WI38 (cell line): Measurements from ENCODE around the gene PDSS2.
"Not testable (repeated sequence)": the region's sequence is repeated elsewhere in the genome, so short reads cannot be mapped to it uniquely, and the experiment has no call there.

Experiments used
- H3K4me3 ChIP-seq: 2 replicates; pipeline ENCODE4 v1.5.1; 2011; ENCODE audit warnings: low read depth, mild to moderate bottlenecking, control low read depth, low read length
- TF ChIP-seq, protein P1 (sequence below): IDR thresholded peaks from 2 replicates; pipeline ENCODE4 v1.5.1; 2012; ENCODE audit warnings: low read depth, mild to moderate bottlenecking, control low read depth, low read length

Gene PDSS2

GRCh38 chr6:107185391-107185970 lies 273.9 kb downstream of the PDSS2 start:
- H3K4me3 ChIP-seq: no peak overlapping the region
- TF ChIP-seq, protein P1, sequence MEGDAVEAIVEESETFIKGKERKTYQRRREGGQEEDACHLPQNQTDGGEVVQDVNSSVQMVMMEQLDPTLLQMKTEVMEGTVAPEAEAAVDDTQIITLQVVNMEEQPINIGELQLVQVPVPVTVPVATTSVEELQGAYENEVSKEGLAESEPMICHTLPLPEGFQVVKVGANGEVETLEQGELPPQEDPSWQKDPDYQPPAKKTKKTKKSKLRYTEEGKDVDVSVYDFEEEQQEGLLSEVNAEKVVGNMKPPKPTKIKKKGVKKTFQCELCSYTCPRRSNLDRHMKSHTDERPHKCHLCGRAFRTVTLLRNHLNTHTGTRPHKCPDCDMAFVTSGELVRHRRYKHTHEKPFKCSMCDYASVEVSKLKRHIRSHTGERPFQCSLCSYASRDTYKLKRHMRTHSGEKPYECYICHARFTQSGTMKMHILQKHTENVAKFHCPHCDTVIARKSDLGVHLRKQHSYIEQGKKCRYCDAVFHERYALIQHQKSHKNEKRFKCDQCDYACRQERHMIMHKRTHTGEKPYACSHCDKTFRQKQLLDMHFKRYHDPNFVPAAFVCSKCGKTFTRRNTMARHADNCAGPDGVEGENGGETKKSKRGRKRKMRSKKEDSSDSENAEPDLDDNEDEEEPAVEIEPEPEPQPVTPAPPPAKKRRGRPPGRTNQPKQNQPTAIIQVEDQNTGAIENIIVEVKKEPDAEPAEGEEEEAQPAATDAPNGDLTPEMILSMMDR: no peak

DNA sequence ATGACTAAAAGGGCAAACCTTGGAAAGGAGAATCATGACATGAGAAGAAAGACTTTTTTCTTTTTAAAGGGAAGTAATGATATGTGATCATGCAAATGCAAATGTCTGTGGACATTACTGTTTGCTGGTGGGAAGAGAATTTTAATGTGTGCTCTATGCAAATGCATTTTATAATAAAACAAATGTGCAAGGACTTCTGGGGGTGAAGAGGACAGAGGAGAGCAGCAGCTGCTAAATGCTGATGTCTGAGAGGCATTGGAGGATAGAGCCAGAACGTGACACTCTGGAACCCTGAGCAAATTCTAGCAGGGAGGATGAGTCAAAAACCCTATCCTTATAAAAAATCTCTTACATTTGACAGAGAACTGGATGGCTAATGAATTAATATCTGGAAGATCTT lies 274.9 kb downstream of the PDSS2 start:
- no peak overlapping the region for H3K4me3 ChIP-seq
- TF ChIP-seq, protein P1: no peak

GRCh38 chr6:107180099-107180498 lies 279.3 kb downstream of the PDSS2 start:
- TF ChIP-seq, protein P1: no peak
- H3K4me3 ChIP-seq: no peak overlapping the region

- TF ChIP-seq, protein P1: no peak
- H3K4me3 ChIP-seq: no peak overlapping the region
Measured at GRCh38 chr6:107179004-107179403, 280.4 kb downstream of the PDSS2 start.

DNA sequence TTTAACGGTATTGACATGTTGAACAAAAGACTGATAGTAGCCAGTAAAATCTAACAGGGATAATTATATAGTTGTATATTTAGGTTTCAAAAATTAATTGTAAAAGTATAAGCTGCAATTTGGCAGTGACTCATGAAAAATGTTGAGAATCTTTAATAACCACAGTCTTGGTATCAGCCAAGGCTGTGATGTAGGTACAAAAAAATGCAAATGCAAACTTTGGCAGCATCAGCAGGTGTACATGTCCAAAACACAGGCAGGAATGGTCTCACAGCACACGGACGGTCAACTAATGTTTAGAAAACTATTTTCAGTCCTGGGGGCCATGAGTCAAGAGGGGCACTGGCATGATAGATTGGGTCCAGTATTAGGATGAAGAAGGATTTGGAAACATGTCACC lies 285.6 kb downstream of the PDSS2 start:
- TF ChIP-seq, protein P1: no peak

DNA sequence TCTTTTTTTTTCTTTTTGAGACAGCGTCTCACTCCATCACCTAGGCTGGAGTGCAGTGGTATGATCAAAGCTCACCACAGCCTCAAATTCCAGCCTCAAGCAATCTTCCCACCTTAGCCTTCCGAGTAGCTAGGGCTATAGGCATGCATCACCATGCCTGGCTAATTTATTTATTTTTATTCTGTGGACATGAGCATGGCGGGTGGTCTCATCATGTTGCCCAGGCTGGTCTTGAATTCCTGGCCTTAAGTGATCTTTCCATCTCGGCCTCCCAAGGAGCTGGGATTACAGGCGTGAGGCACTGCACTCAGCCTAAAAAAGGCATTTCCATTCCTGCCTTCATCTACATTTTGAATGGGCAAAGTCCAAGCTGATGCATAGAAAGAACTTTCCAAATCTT lies 287.9 kb downstream of the PDSS2 start:
- TF ChIP-seq, protein P1: no peak
- no peak overlapping the region for H3K4me3 ChIP-seq

More for the DNA sequence above, 285.6 kb downstream of the PDSS2 start:
- no peak overlapping the region for H3K4me3 ChIP-seq

DNA sequence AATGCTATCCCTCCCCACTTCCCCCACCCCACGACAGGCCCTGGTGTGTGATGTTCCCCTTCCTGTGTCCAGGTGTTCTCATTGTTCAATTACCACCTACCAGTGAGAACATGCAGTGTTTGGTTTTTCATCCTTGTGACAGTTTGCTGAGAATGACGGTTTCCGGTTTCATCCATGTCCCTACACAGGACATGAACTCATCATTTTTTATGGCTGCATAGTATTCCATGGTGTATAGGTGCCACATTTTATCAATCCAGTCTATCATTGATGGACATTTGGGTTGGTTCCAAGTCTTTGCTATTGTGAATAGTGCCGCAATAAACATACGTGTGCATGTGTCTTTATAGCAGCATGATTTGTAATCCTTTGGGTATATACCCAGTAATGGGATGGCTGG lies 295.1 kb downstream of the PDSS2 start:
- not testable (repeated sequence) for H3K4me3 ChIP-seq

- TF ChIP-seq, protein P1: no peak
- H3K4me3 ChIP-seq: no peak overlapping the region
Measured at GRCh38 chr6:107161521-107161920, 297.8 kb downstream of the PDSS2 start.
